DOHH2 (cell line): ENCODE data around the gene EXOSC10.

Experiments used
- CTCF ChIP-seq: fragments of 200-600 bp; sonication (generic); IDR thresholded peaks from one replicate; pipeline ENCODE4 v1.5.1; 2014; ENCODE audit warnings: antibody characterized with exemption, mild to moderate bottlenecking, low read depth, low read length; ENCODE audit not compliant: poor library complexity, severe bottlenecking
- EZH2phosphoT487 ChIP-seq: fragments of 200-600 bp; sonication (generic); IDR thresholded peaks from 2 replicates; pipeline ENCODE4 v1.6.1; 2017; ENCODE audit warnings: borderline replicate concordance, mild to moderate bottlenecking, antibody characterized with exemption, low read length, moderate library complexity, mixed read lengths

GRCh38 chr1:11065796-11066195 lies 33.9 kb downstream of the EXOSC10 start:
- TF ChIP-seq CTCF (no peak), EZH2phosphoT487 (no peak)
